OCI-LY7 (cell line): Measurements from ENCODE around the gene SOD1. TPM values are rescaled to one million over a fixed set of nuclear protein-coding genes. Genes with fewer than 3 reads are reported as not detected.

Experiments used
- BruUV-seq: library from RNA; stranded (reverse); fragments of 400-500 nt; replicated peaks from 2 replicates; lab custom pipeline; 2021; lab: Mats Ljungman, UMichigan
- CTCF ChIA-PET: fragments of 300-600 bp; sonication (Branson Sonifier 250); formaldehyde crosslinking; loops from one replicate; lab custom pipeline; 2022; ENCODE audit warnings: antibody characterized with exemption; ENCODE audit not compliant: unreplicated experiment; lab: Charles Lee
- POLR2A ChIA-PET: fragments of 300-600 bp; sonication (Branson Sonifier 250); formaldehyde crosslinking; loops from one replicate; lab custom pipeline; 2022; ENCODE audit warnings: antibody characterized with exemption; lab: Charles Lee
- DNase-seq: peaks from one replicate; pipeline ENCODE4 v3.0.0-alpha.2; 2015; ENCODE audit warnings: low spot score
- H2AFZ ChIP-seq: fragments of 200-600 bp; sonication (generic), shearing (Covaris generic); 2 replicates; pipeline ENCODE4 v1.6.1; 2014; ENCODE audit warnings: mild to moderate bottlenecking, antibody characterized with exemption, low read length, moderate library complexity
- H3K27ac ChIP-seq: fragments of 200-600 bp; sonication (generic); 2 replicates; pipeline ENCODE4 v1.5.1; 2014; ENCODE audit warnings: mixed run types, low read depth, mild to moderate bottlenecking, moderate library complexity, low read length, inconsistent platforms; ENCODE audit not compliant: poor library complexity, severe bottlenecking
- H3K36me3 ChIP-seq: fragments of 200-600 bp; sonication (generic); 2 replicates; pipeline ENCODE4 v1.6.1; 2014; ENCODE audit warnings: mild to moderate bottlenecking, antibody characterized with exemption, low read length, moderate library complexity, mixed read lengths; ENCODE audit not compliant: insufficient read depth
- H3K4me1 ChIP-seq: fragments of 200-600 bp; sonication (generic); 2 replicates; pipeline ENCODE4 v1.5.1; 2014; ENCODE audit warnings: mild to moderate bottlenecking, low read length; ENCODE audit not compliant: insufficient read depth, poor library complexity, severe bottlenecking
- H3K4me2 ChIP-seq: fragments of 200-600 bp; sonication (generic); 2 replicates; pipeline ENCODE4 v1.6.1; 2014; ENCODE audit warnings: mild to moderate bottlenecking, low read length
- H3K4me3 ChIP-seq: fragments of 200-600 bp; sonication (generic); 2 replicates; pipeline ENCODE4 v1.5.1; 2014; ENCODE audit warnings: mild to moderate bottlenecking, low read depth, low read length; ENCODE audit not compliant: poor library complexity, severe bottlenecking
- H3K79me2 ChIP-seq: fragments of 200-600 bp; sonication (generic); 2 replicates; pipeline ENCODE4 v1.6.1; 2016; ENCODE audit warnings: low read depth, mild to moderate bottlenecking, low read length, moderate library complexity, mixed read lengths; ENCODE audit not compliant: insufficient read depth
- H3K9me2 ChIP-seq: fragments of 200-600 bp; sonication (generic); 2 replicates; pipeline ENCODE4 v1.6.1; 2016; ENCODE audit warnings: mild to moderate bottlenecking, low read length, mixed read lengths; ENCODE audit not compliant: insufficient read depth
- H3K9me3 ChIP-seq: fragments of 200-600 bp; sonication (generic); 2 replicates; pipeline ENCODE4 v1.6.1; 2014; ENCODE audit warnings: mild to moderate bottlenecking, mixed run types, low read length, mixed read lengths
- H4K20me1 ChIP-seq: fragments of 200-600 bp; sonication (generic); 2 replicates; pipeline ENCODE4 v1.6.1; 2014; ENCODE audit warnings: mild to moderate bottlenecking, antibody characterized with exemption, low read length, moderate library complexity, mixed read lengths; ENCODE audit not compliant: insufficient read depth
- EZH2phosphoT487 ChIP-seq: fragments of 200-600 bp; sonication (generic); IDR thresholded peaks from 2 replicates; pipeline ENCODE4 v1.6.1; 2018; ENCODE audit warnings: low read depth, borderline replicate concordance, mild to moderate bottlenecking, mixed run types, antibody characterized with exemption, low read length, moderate library complexity, mixed read lengths
- intact Hi-C: fragments of 100-400 bp; cut with micrococcal nuclease; formaldehyde crosslinking; loops from one replicate; pipeline ENCODE4 v1.10.0; 2022; ENCODE audit not compliant: unreplicated experiment
- total RNA-seq, 2 experiments: library from RNA; depleted of rRNA in 1 of 2; stranded (reverse); fragments of >200 nt in 1 of 2; shearing (Covaris generic) in 1 of 2; gene quantifications; 2 replicates each; pipeline ENCODE4 v1.2.3, GENCODE V29; 2014 to 2022
- TF ChIP-seq, protein P1 (sequence below): fragments of 200-600 bp; sonication (generic); conservative IDR thresholded peaks from 2 replicates; pipeline ENCODE4 v1.5.1; 2014; ENCODE audit warnings: mild to moderate bottlenecking, antibody characterized with exemption, low read length, moderate library complexity, mixed read lengths

The SOD1 gene
- total RNA-seq, 2 experiments from 2014 or later, result 229 to 307 TPM

DNA sequence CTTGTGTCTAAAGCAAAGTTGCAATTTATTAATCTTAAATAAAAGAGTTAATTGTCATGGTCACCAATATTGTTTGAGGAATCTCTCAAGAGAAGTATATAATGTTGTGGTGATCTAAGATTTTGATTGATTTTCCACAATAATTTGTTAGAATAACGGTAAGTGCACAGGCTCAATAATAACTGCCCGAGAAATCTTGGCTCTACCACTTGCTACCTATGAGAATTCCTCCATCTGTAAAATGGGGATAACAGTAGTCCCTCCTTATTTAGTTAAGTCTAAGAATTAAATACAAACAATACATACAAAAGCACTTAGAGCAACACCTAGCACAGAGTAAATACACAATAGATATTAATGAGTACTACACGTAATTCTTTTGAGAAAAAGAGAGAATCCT is 53.6 kb downstream of the SOD1 start:
- ChIA-PET CTCF (no interaction called here), POLR2A (no interaction called here)
- no TSS peak for BruUV-seq
- Histone ChIP-seq H3K4me2 (no peak overlapping the region), H3K4me3 (no peak overlapping the region), H3K9me3 (no peaks in the 10 kb centered on the region), H3K36me3 (peaks cover 32% of the 10 kb centered on the region), H3K27ac (no peak overlapping the region), H3K9me2 (no peaks in the 10 kb centered on the region), H3K4me1 (peaks cover 43% of the 10 kb centered on the region), H2AFZ (no peak overlapping the region), H4K20me1 (peaks cover 61% of the 10 kb centered on the region), H3K79me2 (peaks cover 100% of the 10 kb centered on the region)
- intact Hi-C loops, result no loop called here
- no peak for DNase-seq
- no peak for TF ChIP-seq EZH2phosphoT487
- TF ChIP-seq, protein P1, sequence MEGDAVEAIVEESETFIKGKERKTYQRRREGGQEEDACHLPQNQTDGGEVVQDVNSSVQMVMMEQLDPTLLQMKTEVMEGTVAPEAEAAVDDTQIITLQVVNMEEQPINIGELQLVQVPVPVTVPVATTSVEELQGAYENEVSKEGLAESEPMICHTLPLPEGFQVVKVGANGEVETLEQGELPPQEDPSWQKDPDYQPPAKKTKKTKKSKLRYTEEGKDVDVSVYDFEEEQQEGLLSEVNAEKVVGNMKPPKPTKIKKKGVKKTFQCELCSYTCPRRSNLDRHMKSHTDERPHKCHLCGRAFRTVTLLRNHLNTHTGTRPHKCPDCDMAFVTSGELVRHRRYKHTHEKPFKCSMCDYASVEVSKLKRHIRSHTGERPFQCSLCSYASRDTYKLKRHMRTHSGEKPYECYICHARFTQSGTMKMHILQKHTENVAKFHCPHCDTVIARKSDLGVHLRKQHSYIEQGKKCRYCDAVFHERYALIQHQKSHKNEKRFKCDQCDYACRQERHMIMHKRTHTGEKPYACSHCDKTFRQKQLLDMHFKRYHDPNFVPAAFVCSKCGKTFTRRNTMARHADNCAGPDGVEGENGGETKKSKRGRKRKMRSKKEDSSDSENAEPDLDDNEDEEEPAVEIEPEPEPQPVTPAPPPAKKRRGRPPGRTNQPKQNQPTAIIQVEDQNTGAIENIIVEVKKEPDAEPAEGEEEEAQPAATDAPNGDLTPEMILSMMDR, result no peak

DNA sequence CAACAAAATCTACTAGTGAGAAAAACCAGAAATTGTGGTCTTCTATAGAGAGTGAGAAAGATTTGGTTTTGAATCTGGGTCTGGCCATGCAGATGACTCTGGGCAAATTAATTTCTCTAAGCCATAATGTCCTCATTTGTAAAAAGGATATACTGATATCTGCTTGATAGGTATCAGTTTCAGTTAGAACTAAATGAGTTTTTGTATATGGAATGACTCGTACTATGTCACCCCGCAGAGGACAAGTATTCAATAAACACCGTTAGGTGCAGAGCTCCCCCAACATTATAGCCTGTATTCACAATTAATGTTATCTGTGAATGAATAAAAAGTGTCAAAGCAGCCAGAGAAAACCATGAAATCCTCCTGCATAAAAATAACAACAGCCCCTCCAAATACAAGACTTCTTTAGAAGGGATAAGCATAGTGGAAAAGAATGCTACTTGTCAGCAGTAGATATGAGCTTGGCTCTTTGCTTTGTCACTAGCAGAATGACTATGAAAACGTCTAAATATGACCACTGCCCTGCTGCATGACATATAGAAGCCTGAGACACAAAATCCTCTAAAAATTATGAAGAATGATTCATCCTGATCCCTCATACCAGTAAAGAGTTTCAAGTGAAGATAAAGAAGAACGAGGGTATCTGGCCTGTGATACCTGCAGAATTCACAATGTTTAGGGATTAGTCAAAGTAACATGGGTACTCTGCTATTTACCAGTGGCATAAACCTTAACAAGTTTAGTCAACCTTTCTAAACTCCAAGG is 54.7 kb downstream of the SOD1 start:
- no peak overlapping the region for H2AFZ ChIP-seq
- no peak overlapping the region for H3K4me2 ChIP-seq
- H3K9me3 ChIP-seq, result no peaks in the 10 kb centered on the region
- peaks cover 29% of the 10 kb centered on the region for H3K36me3 ChIP-seq
- H3K9me2 ChIP-seq, result no peaks in the 10 kb centered on the region
- no TSS peak for BruUV-seq
- peaks cover 100% of the 10 kb centered on the region for H3K79me2 ChIP-seq
- POLR2A ChIA-PET, result no interaction called here
- intact Hi-C loops, result no loop called here
- CTCF ChIA-PET, result no interaction called here
- H3K4me3 ChIP-seq, result no peak overlapping the region
- no peak for DNase-seq
- peaks cover 38% of the 10 kb centered on the region for H3K4me1 ChIP-seq
- peaks cover 61% of the 10 kb centered on the region for H4K20me1 ChIP-seq
- H3K27ac ChIP-seq, result no peak overlapping the region
- TF ChIP-seq, protein P1, result no peak
- TF ChIP-seq EZH2phosphoT487, result no peak

DNA sequence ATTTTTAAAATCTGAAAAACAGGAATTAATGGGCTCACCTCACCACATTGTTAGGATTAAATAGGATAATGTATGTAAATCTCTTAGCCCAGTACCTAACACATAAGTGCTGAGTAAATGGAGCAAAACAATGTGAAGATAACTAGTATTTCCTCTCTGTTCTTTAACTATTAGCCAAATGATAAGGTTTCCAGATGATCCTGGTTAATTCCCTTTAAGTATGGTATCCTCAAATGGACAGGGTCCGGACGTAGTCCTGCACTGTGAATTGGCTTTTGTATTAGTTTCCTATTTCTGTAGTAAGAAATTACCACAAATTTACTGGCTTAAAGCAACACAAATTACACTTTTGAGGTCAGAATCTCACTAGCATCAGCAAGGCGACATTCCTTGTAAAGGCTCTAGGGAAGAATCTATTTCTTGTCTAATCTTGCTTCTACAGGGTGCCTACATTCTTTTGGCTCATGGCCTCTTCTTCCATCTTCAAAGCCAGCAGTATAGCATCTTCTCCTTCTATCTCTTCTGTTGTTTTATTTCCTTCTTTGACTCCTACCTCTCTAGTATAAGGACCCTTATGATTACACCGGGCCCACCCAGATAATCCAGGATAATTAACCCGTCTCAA is 55.4 kb downstream of the SOD1 start:
- Histone ChIP-seq H3K9me2 (no peaks in the 10 kb centered on the region), H3K79me2 (peaks cover 100% of the 10 kb centered on the region), H3K36me3 (peaks cover 34% of the 10 kb centered on the region), H3K4me1 (peaks cover 35% of the 10 kb centered on the region), H4K20me1 (peaks cover 62% of the 10 kb centered on the region), H3K4me3 (no peak overlapping the region), H3K27ac (no peak overlapping the region), H3K4me2 (no peak overlapping the region), H2AFZ (no peak overlapping the region), H3K9me3 (no peaks in the 10 kb centered on the region)
- TF ChIP-seq, protein P1, result no peak
- TF ChIP-seq EZH2phosphoT487, result no peak
- no TSS peak for BruUV-seq
- intact Hi-C loops, result no loop called here
- no peak for DNase-seq
- ChIA-PET CTCF (no interaction called here), POLR2A (interaction anchor here (0.5 kb wide), 1 partner anchor 61 kb away, joined by 3 read pairs; no protein-coding TSS in a partner anchor)
